A549 (cell line): ENCODE results near the gene SECISBP2L. TPM values are rescaled to one million over a fixed set of nuclear protein-coding genes. Genes with fewer than 3 reads are reported as not detected.

Source experiments
- ATAC-seq, 2 experiments: fragments of 200-7000 bp in 1 of 2; fragments of >200 bp in 1 of 2; cut with Nextera tagmentation in 1 of 2; cut with Tn5 transposase in 1 of 2; 3 replicates each; pipeline versions ENCODE4 v1.8.0 to v1.9.1; 2018 to 2020; ENCODE audit warnings: mild to moderate bottlenecking in 1 of 2, moderate library complexity in 1 of 2
- CTCF ChIA-PET: fragments of 300-600 bp; sonication (Branson Sonifier 250); formaldehyde crosslinking; extraction: SDS; loops from one replicate; lab custom pipeline; 2021; ENCODE audit warnings: antibody characterized with exemption, inconsistent platforms; lab: Yijun Ruan, JAX
- POLR2A ChIA-PET: fragments of 350-600 bp; formaldehyde crosslinking; extraction: SDS; loops from one replicate; lab custom pipeline; 2021; ENCODE audit warnings: antibody characterized with exemption, inconsistent platforms; lab: Yijun Ruan, JAX
- DNase-seq, 2 experiments: peaks; one replicate each; pipeline versions ENCODE4 v3.0.0 to v3.0.0-alpha.2; 2011 to 2016; ENCODE audit warnings: low read depth in 1 of 2, low spot score in 1 of 2
- FAIRE-seq: peaks from 2 replicates; lab custom pipeline; 2011; peaks lifted over from hg19 to GRCh38; lab: Jason Lieb, UNC
- H3K27ac ChIP-seq, 2 experiments: fragments of >200 bp; sonication (Bioruptor Twin); formaldehyde crosslinking; 3 replicates each; pipeline ENCODE4 v1.5.1; 2016 to 2017
- H3K4me1 ChIP-seq: fragments of >200 bp; sonication (Bioruptor Twin); formaldehyde crosslinking; 3 replicates; pipeline ENCODE4 v1.6.1; 2016
- H3K4me2 ChIP-seq: fragments of >200 bp; sonication (Bioruptor Twin); formaldehyde crosslinking; 3 replicates; pipeline ENCODE4 v1.6.1; 2016
- H3K4me3 ChIP-seq: fragments of >200 bp; sonication (Bioruptor Twin); formaldehyde crosslinking; 3 replicates; pipeline ENCODE4 v1.5.1; 2016
- H3K9me3 ChIP-seq: fragments of >200 bp; sonication (Bioruptor Twin); formaldehyde crosslinking; 3 replicates; pipeline ENCODE4 v1.6.1; 2016
- ATOH8 ChIP-seq: fragments of 250-450 bp; sonication (Bioruptor Pico); IDR thresholded peaks from 2 replicates; pipeline ENCODE4 v1.5.0; 2020; ENCODE audit warnings: low read depth, mild to moderate bottlenecking, moderate library complexity
- CBX2 ChIP-seq: fragments of 200-600 bp; sonication (generic); IDR thresholded peaks from 2 replicates; pipeline ENCODE4 v1.6.1; 2016; ENCODE audit warnings: low read depth, mild to moderate bottlenecking, borderline replicate concordance
- CBX8 ChIP-seq: fragments of 200-600 bp; sonication (generic); IDR thresholded peaks from 2 replicates; pipeline ENCODE4 v1.6.1; 2016
- CHD4 ChIP-seq: fragments of 200-600 bp; sonication (generic); IDR thresholded peaks from 2 replicates; pipeline ENCODE4 v1.6.1; 2016; ENCODE audit warnings: antibody characterized with exemption, mild to moderate bottlenecking, borderline replicate concordance
- E2F6 ChIP-seq: IDR thresholded peaks from 2 replicates; pipeline ENCODE4 v1.6.1; 2012; ENCODE audit warnings: low read depth, borderline replicate concordance
- FOSL2 ChIP-seq, 2 experiments: fragments of 450-650 bp in 1 of 2; fragments of >200 bp in 1 of 2; sonication (Bioruptor Twin) in 1 of 2; formaldehyde crosslinking; IDR thresholded peaks; 2 replicates each; pipeline versions ENCODE4 v1.5.0 to v1.6.1; 2016 to 2020; ENCODE audit warnings: mild to moderate bottlenecking in 1 of 2, moderate library complexity in 1 of 2
- FOXS1 ChIP-seq: fragments of 250-450 bp; sonication (Bioruptor Pico); IDR thresholded peaks from 2 replicates; pipeline ENCODE4 v1.5.0; 2020; ENCODE audit warnings: mild to moderate bottlenecking, moderate library complexity
- GATA3 ChIP-seq: IDR thresholded peaks from 2 replicates; pipeline ENCODE4 v1.6.1; 2012; ENCODE audit warnings: borderline replicate concordance
- HES2 ChIP-seq: fragments of >200 bp; sonication (Bioruptor Twin); formaldehyde crosslinking; IDR thresholded peaks from 2 replicates; pipeline ENCODE4 v1.6.1; 2016
- HEYL ChIP-seq: fragments of 250-450 bp; sonication (Bioruptor Pico); IDR thresholded peaks from 2 replicates; pipeline ENCODE4 v1.8.0; 2021; ENCODE audit warnings: mild to moderate bottlenecking, moderate library complexity
- HMGXB4 ChIP-seq: fragments of 250-450 bp; sonication (Bioruptor Pico); IDR thresholded peaks from 2 replicates; pipeline ENCODE4 v1.5.0; 2021; ENCODE audit warnings: mild to moderate bottlenecking, moderate library complexity, borderline replicate concordance
- HOXA7 ChIP-seq: fragments of 250-450 bp; sonication (Bioruptor Pico); IDR thresholded peaks from 2 replicates; pipeline ENCODE4 v1.5.0; 2020; ENCODE audit warnings: mild to moderate bottlenecking, moderate library complexity
- HOXB5 ChIP-seq: fragments of 250-450 bp; sonication (Bioruptor Pico); IDR thresholded peaks from 2 replicates; pipeline ENCODE4 v1.5.0; 2020; ENCODE audit warnings: mild to moderate bottlenecking, moderate library complexity
- KDM1A ChIP-seq: fragments of 200-600 bp; sonication (generic); IDR thresholded peaks from 2 replicates; pipeline ENCODE4 v1.6.1; 2016; ENCODE audit warnings: low read depth, mild to moderate bottlenecking
- KDM5A ChIP-seq: fragments of 200-600 bp; sonication (generic); IDR thresholded peaks from 2 replicates; pipeline ENCODE4 v1.6.1; 2016; ENCODE audit warnings: antibody characterized with exemption, mild to moderate bottlenecking
- MAZ ChIP-seq: fragments of 150-350 bp; IDR thresholded peaks from 2 replicates; pipeline ENCODE4 v1.6.1; 2014; ENCODE audit warnings: antibody characterized with exemption, low read depth, low read length, borderline replicate concordance
- NPAS2 ChIP-seq: fragments of 250-450 bp; sonication (Bioruptor Pico); IDR thresholded peaks from 2 replicates; pipeline ENCODE4 v1.8.0; 2022; ENCODE audit warnings: mild to moderate bottlenecking, moderate library complexity, borderline replicate concordance
- PHF8 ChIP-seq: fragments of 200-600 bp; sonication (generic); IDR thresholded peaks from 2 replicates; pipeline ENCODE4 v1.6.1; 2016; ENCODE audit warnings: low read depth, mild to moderate bottlenecking, antibody characterized with exemption, moderate library complexity, borderline replicate concordance
- POLR2AphosphoS2 ChIP-seq: conservative IDR thresholded peaks from 2 replicates; pipeline ENCODE4 v1.6.1; 2012; ENCODE audit warnings: low read length, improper control_type of control experiment, inconsistent platforms
- RARB ChIP-seq: fragments of 250-450 bp; sonication (Bioruptor Pico); IDR thresholded peaks from 2 replicates; pipeline ENCODE4 v1.8.0; 2021; ENCODE audit warnings: mild to moderate bottlenecking, moderate library complexity
- SREBF2 ChIP-seq: fragments of 450-650 bp; IDR thresholded peaks from 2 replicates; pipeline ENCODE4 v1.6.1; 2014; ENCODE audit warnings: mild to moderate bottlenecking, moderate library complexity
- TP53 ChIP-seq: fragments of 250-450 bp; sonication (Bioruptor Pico); IDR thresholded peaks from 2 replicates; pipeline ENCODE4 v1.5.0; 2021; ENCODE audit warnings: mild to moderate bottlenecking, moderate library complexity
- ZC3H11A ChIP-seq: fragments of 450-650 bp; IDR thresholded peaks from 2 replicates; pipeline ENCODE4 v1.6.1; 2014; ENCODE audit warnings: antibody characterized with exemption, mild to moderate bottlenecking
- ZNF302 ChIP-seq: fragments of 250-450 bp; sonication (Bioruptor Pico); IDR thresholded peaks from 2 replicates; pipeline ENCODE4 v1.9.0; 2021; ENCODE audit warnings: inconsistent platforms, mild to moderate bottlenecking, moderate library complexity
- WGBS: methylation state at CpG from one replicate; pipeline ENCODE4 v1.1.6; 2017; ENCODE audit errors: missing lambda C conversion rate; 5-methylcytosine and 5-hydroxymethylcytosine counted together
- polyA plus RNA-seq, 4 experiments: library from polyadenylated mRNA; depleted of rRNA in 3 of 4; stranded (reverse); fragments of >200 nt; fragmentation: RNase III in 1 of 4; extraction: RNeasy Plus Mini Kit Qiagen cat#74134 plus additional on column Dnase treatment in 1 of 4; gene quantifications; 2 replicates in 3 of 4; 3 replicates in 1 of 4; pipeline ENCODE4 v1.2.3, GENCODE V29; 2011 to 2017
- TF ChIP-seq, protein P1 (sequence below): fragments of 200-600 bp; sonication (generic); IDR thresholded peaks from 2 replicates; pipeline ENCODE4 v1.6.1; 2016; ENCODE audit warnings: antibody characterized with exemption, mild to moderate bottlenecking, moderate library complexity
- TF ChIP-seq, protein P2 (sequence below): IDR thresholded peaks from 2 replicates; pipeline ENCODE4 v1.6.1; 2012
- TF ChIP-seq, protein P3 (sequence below): fragments of 150-350 bp; IDR thresholded peaks from 2 replicates; pipeline ENCODE4 v1.6.1; 2014; ENCODE audit warnings: low read depth, mild to moderate bottlenecking, low read length

The SECISBP2L gene
- polyA plus RNA-seq, 2 of the 4 experiments (the other 2 are of a cell fraction), result 7.5 to 15.0 TPM

DNA sequence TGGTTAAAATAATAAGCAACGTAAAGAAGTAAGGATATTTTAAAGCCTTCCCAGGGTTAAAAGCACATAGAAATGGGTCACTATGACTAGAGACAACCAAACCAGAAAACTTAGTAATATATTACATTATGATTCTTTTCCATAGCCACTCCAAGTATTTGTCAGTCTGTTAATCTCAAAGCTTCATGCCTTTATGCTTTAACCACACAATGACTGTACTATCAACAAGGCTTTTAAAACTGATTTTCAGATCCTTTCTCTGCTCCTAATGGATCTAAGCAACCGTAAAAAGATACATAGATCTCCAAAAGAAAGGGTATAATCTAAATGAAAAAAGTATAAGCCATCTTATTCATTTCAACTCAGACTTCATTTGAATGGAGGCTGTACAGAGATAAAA, 14.4 kb downstream of the SECISBP2L start (continued):
- TF ChIP-seq, protein P1, sequence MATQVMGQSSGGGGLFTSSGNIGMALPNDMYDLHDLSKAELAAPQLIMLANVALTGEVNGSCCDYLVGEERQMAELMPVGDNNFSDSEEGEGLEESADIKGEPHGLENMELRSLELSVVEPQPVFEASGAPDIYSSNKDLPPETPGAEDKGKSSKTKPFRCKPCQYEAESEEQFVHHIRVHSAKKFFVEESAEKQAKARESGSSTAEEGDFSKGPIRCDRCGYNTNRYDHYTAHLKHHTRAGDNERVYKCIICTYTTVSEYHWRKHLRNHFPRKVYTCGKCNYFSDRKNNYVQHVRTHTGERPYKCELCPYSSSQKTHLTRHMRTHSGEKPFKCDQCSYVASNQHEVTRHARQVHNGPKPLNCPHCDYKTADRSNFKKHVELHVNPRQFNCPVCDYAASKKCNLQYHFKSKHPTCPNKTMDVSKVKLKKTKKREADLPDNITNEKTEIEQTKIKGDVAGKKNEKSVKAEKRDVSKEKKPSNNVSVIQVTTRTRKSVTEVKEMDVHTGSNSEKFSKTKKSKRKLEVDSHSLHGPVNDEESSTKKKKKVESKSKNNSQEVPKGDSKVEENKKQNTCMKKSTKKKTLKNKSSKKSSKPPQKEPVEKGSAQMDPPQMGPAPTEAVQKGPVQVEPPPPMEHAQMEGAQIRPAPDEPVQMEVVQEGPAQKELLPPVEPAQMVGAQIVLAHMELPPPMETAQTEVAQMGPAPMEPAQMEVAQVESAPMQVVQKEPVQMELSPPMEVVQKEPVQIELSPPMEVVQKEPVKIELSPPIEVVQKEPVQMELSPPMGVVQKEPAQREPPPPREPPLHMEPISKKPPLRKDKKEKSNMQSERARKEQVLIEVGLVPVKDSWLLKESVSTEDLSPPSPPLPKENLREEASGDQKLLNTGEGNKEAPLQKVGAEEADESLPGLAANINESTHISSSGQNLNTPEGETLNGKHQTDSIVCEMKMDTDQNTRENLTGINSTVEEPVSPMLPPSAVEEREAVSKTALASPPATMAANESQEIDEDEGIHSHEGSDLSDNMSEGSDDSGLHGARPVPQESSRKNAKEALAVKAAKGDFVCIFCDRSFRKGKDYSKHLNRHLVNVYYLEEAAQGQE, result no peak
- TF ChIP-seq PHF8 (no peak), HOXB5 (CRISPR knock-in tag) (no peak), CBX2 (no peak), POLR2AphosphoS2 (no peak), E2F6 (no peak), ATOH8 (no peak)
- TF ChIP-seq, protein P2, sequence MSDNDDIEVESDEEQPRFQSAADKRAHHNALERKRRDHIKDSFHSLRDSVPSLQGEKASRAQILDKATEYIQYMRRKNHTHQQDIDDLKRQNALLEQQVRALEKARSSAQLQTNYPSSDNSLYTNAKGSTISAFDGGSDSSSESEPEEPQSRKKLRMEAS, result no peak

DNA sequence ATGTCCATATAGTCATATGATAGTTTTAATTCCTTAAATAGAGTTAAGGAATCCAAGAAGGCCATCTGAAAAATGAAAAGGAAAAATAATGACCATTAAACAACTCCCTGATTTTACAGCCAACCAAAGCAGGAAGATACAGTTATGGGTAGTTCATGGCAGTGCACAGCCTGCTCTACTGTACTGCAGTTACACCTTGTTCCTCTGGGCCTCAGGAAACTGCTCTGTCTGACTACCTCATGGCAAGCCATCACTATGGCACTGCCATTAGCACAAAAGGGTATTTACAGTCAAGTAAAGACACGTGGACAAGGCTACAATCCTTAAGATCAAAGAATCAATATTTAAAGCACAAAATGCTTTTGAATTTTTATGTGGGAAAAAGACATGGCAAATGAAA, 19.5 kb downstream of the SECISBP2L start:
- Histone ChIP-seq H3K4me1 (no peaks in the 10 kb centered on the region), H3K4me3 (no peak overlapping the region), H3K4me2 (no peak overlapping the region), H3K27ac (no peak overlapping the region), H3K9me3 (no peaks in the 10 kb centered on the region)
- FAIRE-seq (no peak), ATAC-seq (no peak), DNase-seq (no peak)
- POLR2A ChIA-PET, result no interaction called here
- WGBS, result 91% methylated on average over 1 of the region's 1 CpG
- CTCF ChIA-PET, result no interaction called here
- TF ChIP-seq FOXS1 (CRISPR knock-in tag), result no peak
- no peak for TF ChIP-seq TP53 (CRISPR knock-in tag)
- no peak for TF ChIP-seq KDM1A
- no peak for TF ChIP-seq ZNF302 (CRISPR knock-in tag)
- TF ChIP-seq KDM5A, result no peak
- no peak for TF ChIP-seq SREBF2
- no peak for TF ChIP-seq CBX8
- no peak for TF ChIP-seq RARB
- no peak for TF ChIP-seq HEYL (CRISPR knock-in tag)
- TF ChIP-seq MAZ, result no peak
- TF ChIP-seq HOXA7 (CRISPR knock-in tag), result no peak

GRCh38 chr15:49024840-49025239, 21.4 kb downstream of the SECISBP2L start:
- POLR2A ChIA-PET, result no interaction called here
- DNase-seq (no peak), ATAC-seq (no peak), FAIRE-seq (no peak)
- WGBS, result 92% methylated on average over 1 of the region's 1 CpG
- H3K4me1 ChIP-seq, result no peaks in the 10 kb centered on the region
- no peak overlapping the region for H3K4me3 ChIP-seq
- no peak for TF ChIP-seq GATA3
- no peak for TF ChIP-seq ZC3H11A
- no peak for TF ChIP-seq HMGXB4 (CRISPR knock-in tag)
- TF ChIP-seq, protein P3, sequence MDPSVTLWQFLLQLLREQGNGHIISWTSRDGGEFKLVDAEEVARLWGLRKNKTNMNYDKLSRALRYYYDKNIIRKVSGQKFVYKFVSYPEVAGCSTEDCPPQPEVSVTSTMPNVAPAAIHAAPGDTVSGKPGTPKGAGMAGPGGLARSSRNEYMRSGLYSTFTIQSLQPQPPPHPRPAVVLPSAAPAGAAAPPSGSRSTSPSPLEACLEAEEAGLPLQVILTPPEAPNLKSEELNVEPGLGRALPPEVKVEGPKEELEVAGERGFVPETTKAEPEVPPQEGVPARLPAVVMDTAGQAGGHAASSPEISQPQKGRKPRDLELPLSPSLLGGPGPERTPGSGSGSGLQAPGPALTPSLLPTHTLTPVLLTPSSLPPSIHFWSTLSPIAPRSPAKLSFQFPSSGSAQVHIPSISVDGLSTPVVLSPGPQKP, result no peak
- no peak for TF ChIP-seq NPAS2
- no peak for TF ChIP-seq FOSL2 (IDR thresholded peaks at IDR 0.05)
- no peak for TF ChIP-seq FOSL2 (CRISPR knock-in tag; IDR thresholded peaks at IDR 0.05)
- TF ChIP-seq HES2, result no peak
- TF ChIP-seq CHD4, result no peak
- TF ChIP-seq HOXB5 (CRISPR knock-in tag), result no peak
- no peak for TF ChIP-seq MAZ
- TF ChIP-seq, all 56 proteins: peak for 0
- Histone ChIP-seq H3K9me3 (no peaks in the 10 kb centered on the region), H3K4me2 (no peak overlapping the region), H3K27ac (no peak overlapping the region)
- CTCF ChIA-PET, result no interaction called here
